ENCODE data around the gene DHX16. TPM values are rescaled to one million over a fixed set of nuclear protein-coding genes. Genes with fewer than 3 reads are reported as not detected.

The DHX16 gene
- total and polyA plus RNA-seq, 9 of the 15 experiments (the other 6 are each of a cell fraction or from before 2014, with no cell fraction given): 14.6 to 66.1 (median 47.5) TPM

- TF ChIP-seq ZBTB11 (CRISPR knock-in tag; IDR thresholded peaks at IDR 0.05) (0 out of 6 replicates have a peak, but pooled peaks of 1 of the 3 experiments have one; percentile 27), ZNF778 (CRISPR knock-in tag; IDR thresholded peaks at IDR 0.05) (no peak), HNRNPH1 (optimal IDR thresholded peaks at IDR 0.05; ENCODE audit: low read depth, low read length) (no peak), EGR1 (conservative IDR thresholded peaks at IDR 0.05) (0 out of 2 replicates have a peak, but pooled peaks have one; percentile 1), SRF (CRISPR knock-in tag; IDR thresholded peaks at IDR 0.05) (no peak; a peak in 1 of 4 replicates), HNRNPK (IDR thresholded peaks at IDR 0.05; ENCODE audit: low read depth, low read length, poor library complexity, severe bottlenecking) (peak; percentile 44), TCFL5 (CRISPR knock-in tag; conservative IDR thresholded peaks at IDR 0.05) (0 out of 2 replicates have a peak, but pooled peaks have one; percentile 7), ZNF766 (CRISPR knock-in tag; conservative IDR thresholded peaks at IDR 0.05) (0 out of 2 replicates have a peak, but pooled peaks have one; percentile 12), ZNF717 (CRISPR knock-in tag; IDR thresholded peaks at IDR 0.05) (peak; percentile 49; the same call in 1 of the 2 replicates), PBX2 (CRISPR knock-in tag; IDR thresholded peaks at IDR 0.05; ENCODE audit: low read depth) (no peak), PBX2 (tag; conservative IDR thresholded peaks at IDR 0.05; ENCODE audit: low read depth) (0 out of 2 replicates have a peak, but pooled peaks have one; percentile 31), ZNF316 (IDR thresholded peaks at IDR 0.05) (peak; percentile 98), THRAP3 (IDR thresholded peaks at IDR 0.05; ENCODE audit: borderline replicate concordance) (peak; percentile 3), POLR2B (IDR thresholded peaks at IDR 0.05; ENCODE audit: low read depth, partially characterized antibody) (peak; percentile 80)
- TF ChIP-seq, protein P1, sequence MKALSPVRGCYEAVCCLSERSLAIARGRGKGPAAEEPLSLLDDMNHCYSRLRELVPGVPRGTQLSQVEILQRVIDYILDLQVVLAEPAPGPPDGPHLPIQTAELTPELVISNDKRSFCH (CRISPR knock-in tag; IDR thresholded peaks at IDR 0.05): no peak
- TF ChIP-seq, protein P1 (tag; IDR thresholded peaks at IDR 0.05): no peak
- TF ChIP-seq, protein P2, sequence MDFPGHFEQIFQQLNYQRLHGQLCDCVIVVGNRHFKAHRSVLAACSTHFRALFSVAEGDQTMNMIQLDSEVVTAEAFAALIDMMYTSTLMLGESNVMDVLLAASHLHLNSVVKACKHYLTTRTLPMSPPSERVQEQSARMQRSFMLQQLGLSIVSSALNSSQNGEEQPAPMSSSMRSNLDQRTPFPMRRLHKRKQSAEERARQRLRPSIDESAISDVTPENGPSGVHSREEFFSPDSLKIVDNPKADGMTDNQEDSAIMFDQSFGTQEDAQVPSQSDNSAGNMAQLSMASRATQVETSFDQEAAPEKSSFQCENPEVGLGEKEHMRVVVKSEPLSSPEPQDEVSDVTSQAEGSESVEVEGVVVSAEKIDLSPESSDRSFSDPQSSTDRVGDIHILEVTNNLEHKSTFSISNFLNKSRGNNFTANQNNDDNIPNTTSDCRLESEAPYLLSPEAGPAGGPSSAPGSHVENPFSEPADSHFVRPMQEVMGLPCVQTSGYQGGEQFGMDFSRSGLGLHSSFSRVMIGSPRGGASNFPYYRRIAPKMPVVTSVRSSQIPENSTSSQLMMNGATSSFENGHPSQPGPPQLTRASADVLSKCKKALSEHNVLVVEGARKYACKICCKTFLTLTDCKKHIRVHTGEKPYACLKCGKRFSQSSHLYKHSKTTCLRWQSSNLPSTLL (IDR thresholded peaks at IDR 0.05): no peak
These were observed 56.6 kb downstream of the DHX16 start (continued) for GRCh38 chr6:30615958-30616810.

All from K562 (cell line).